A549 (cell line): ENCODE data around the gene CD48. TPM values are rescaled to one million over a fixed set of nuclear protein-coding genes. Genes with fewer than 3 reads are reported as not detected.

Experiments used
- ATAC-seq, 2 experiments: fragments of 200-7000 bp in 1 of 2; fragments of >200 bp in 1 of 2; cut with Nextera tagmentation in 1 of 2; cut with Tn5 transposase in 1 of 2; 3 replicates each; pipeline versions ENCODE4 v1.8.0 to v1.9.1; 2018 to 2020; ENCODE audit warnings: mild to moderate bottlenecking in 1 of 2, moderate library complexity in 1 of 2
- CTCF ChIA-PET: fragments of 300-600 bp; sonication (Branson Sonifier 250); formaldehyde crosslinking; extraction: SDS; loops from one replicate; lab custom pipeline; 2021; ENCODE audit warnings: antibody characterized with exemption, inconsistent platforms; lab: Yijun Ruan, JAX
- POLR2A ChIA-PET: fragments of 350-600 bp; formaldehyde crosslinking; extraction: SDS; loops from one replicate; lab custom pipeline; 2021; ENCODE audit warnings: antibody characterized with exemption, inconsistent platforms; lab: Yijun Ruan, JAX
- DNase-seq, 2 experiments: peaks; one replicate each; pipeline versions ENCODE4 v3.0.0 to v3.0.0-alpha.2; 2011 to 2016; ENCODE audit warnings: low read depth in 1 of 2, low spot score in 1 of 2
- FAIRE-seq: peaks from 2 replicates; lab custom pipeline; 2011; peaks lifted over from hg19 to GRCh38; lab: Jason Lieb, UNC
- H3K27ac ChIP-seq, 2 experiments: fragments of >200 bp; sonication (Bioruptor Twin); formaldehyde crosslinking; 3 replicates each; pipeline ENCODE4 v1.5.1; 2016 to 2017
- H3K4me1 ChIP-seq: fragments of >200 bp; sonication (Bioruptor Twin); formaldehyde crosslinking; 3 replicates; pipeline ENCODE4 v1.6.1; 2016
- H3K4me2 ChIP-seq: fragments of >200 bp; sonication (Bioruptor Twin); formaldehyde crosslinking; 3 replicates; pipeline ENCODE4 v1.6.1; 2016
- H3K4me3 ChIP-seq: fragments of >200 bp; sonication (Bioruptor Twin); formaldehyde crosslinking; 3 replicates; pipeline ENCODE4 v1.5.1; 2016
- H3K9me3 ChIP-seq: fragments of >200 bp; sonication (Bioruptor Twin); formaldehyde crosslinking; 3 replicates; pipeline ENCODE4 v1.6.1; 2016
- CBX8 ChIP-seq: fragments of 200-600 bp; sonication (generic); IDR thresholded peaks from 2 replicates; pipeline ENCODE4 v1.6.1; 2016
- CEBPB ChIP-seq, 2 experiments: fragments of >200 bp in 1 of 2; sonication (Bioruptor Twin) in 1 of 2; formaldehyde crosslinking in 1 of 2; IDR thresholded peaks; 2 replicates each; pipeline ENCODE4 v1.6.1; 2012 to 2016
- CHD2 ChIP-seq: fragments of 150-350 bp; IDR thresholded peaks from 2 replicates; pipeline ENCODE4 v1.6.1; 2014; ENCODE audit warnings: low read length; ENCODE audit not compliant: partially characterized antibody
- EP300 ChIP-seq, 2 experiments: fragments of >200 bp; sonication (Bioruptor Twin); formaldehyde crosslinking; IDR thresholded peaks; 2 replicates in 1 of 2; 3 replicates in 1 of 2; pipeline ENCODE4 v1.6.1; 2016 to 2017
- ESRRA ChIP-seq: fragments of 150-350 bp; IDR thresholded peaks from 2 replicates; pipeline ENCODE4 v1.6.1; 2014; ENCODE audit warnings: mild to moderate bottlenecking, low read length, borderline replicate concordance
- GATA3 ChIP-seq: IDR thresholded peaks from 2 replicates; pipeline ENCODE4 v1.6.1; 2012; ENCODE audit warnings: borderline replicate concordance
- JUN ChIP-seq, 2 experiments: fragments of >200 bp; sonication (Bioruptor Twin); formaldehyde crosslinking; IDR thresholded peaks; 2 replicates in 1 of 2; 3 replicates in 1 of 2; pipeline ENCODE4 v1.6.1; 2016 to 2017
- JUNB ChIP-seq: fragments of >200 bp; sonication (Bioruptor Twin); formaldehyde crosslinking; IDR thresholded peaks from 2 replicates; pipeline ENCODE4 v1.6.1; 2016
- NR3C1 ChIP-seq: fragments of >200 bp; sonication (Bioruptor Twin); formaldehyde crosslinking; IDR thresholded peaks from 3 replicates; pipeline ENCODE4 v1.6.1; 2017
- RAD21 ChIP-seq, 2 experiments: fragments of >200 bp in 1 of 2; sonication (Bioruptor Twin) in 1 of 2; formaldehyde crosslinking in 1 of 2; IDR thresholded peaks in 1 of 2; conservative IDR thresholded peaks in 1 of 2; 2 replicates in 1 of 2; 3 replicates in 1 of 2; pipeline ENCODE4 v1.6.1; 2012 to 2018; ENCODE audit warnings: inconsistent platforms in 1 of 2
- SMC3 ChIP-seq: fragments of >200 bp; sonication (Bioruptor Twin); formaldehyde crosslinking; IDR thresholded peaks from 3 replicates; pipeline ENCODE4 v1.6.1; 2018; ENCODE audit warnings: inconsistent platforms
- ZFP36 ChIP-seq: fragments of 450-650 bp; IDR thresholded peaks from 2 replicates; pipeline ENCODE4 v1.6.1; 2014; ENCODE audit warnings: borderline replicate concordance; ENCODE audit not compliant: partially characterized antibody
- ZNF302 ChIP-seq: fragments of 250-450 bp; sonication (Bioruptor Pico); IDR thresholded peaks from 2 replicates; pipeline ENCODE4 v1.9.0; 2021; ENCODE audit warnings: inconsistent platforms, mild to moderate bottlenecking, moderate library complexity
- ZSCAN20 ChIP-seq: fragments of 250-450 bp; sonication (Bioruptor Pico); IDR thresholded peaks from 2 replicates; pipeline ENCODE4 v1.8.0; 2022; ENCODE audit warnings: mild to moderate bottlenecking, moderate library complexity
- WGBS: methylation state at CpG from one replicate; pipeline ENCODE4 v1.1.6; 2017; ENCODE audit errors: missing lambda C conversion rate; 5-methylcytosine and 5-hydroxymethylcytosine counted together
- polyA plus RNA-seq, 4 experiments: library from polyadenylated mRNA; depleted of rRNA in 3 of 4; stranded (reverse); fragments of >200 nt; fragmentation: RNase III in 1 of 4; extraction: RNeasy Plus Mini Kit Qiagen cat#74134 plus additional on column Dnase treatment in 1 of 4; gene quantifications; 2 replicates in 3 of 4; 3 replicates in 1 of 4; pipeline ENCODE4 v1.2.3, GENCODE V29; 2011 to 2017
- TF ChIP-seq, protein P1 (sequence below): fragments of >200 bp; sonication (Bioruptor Twin); formaldehyde crosslinking; IDR thresholded peaks from 3 replicates; pipeline ENCODE4 v1.5.1; 2016
- TF ChIP-seq, protein P2 (sequence below): fragments of 150-350 bp; IDR thresholded peaks from 2 replicates; pipeline ENCODE4 v1.6.1; 2014; ENCODE audit warnings: low read depth, mild to moderate bottlenecking, low read length

CD48 gene
- polyA plus RNA-seq, 2 of the 4 experiments (the other 2 are of a cell fraction): not detected

DNA sequence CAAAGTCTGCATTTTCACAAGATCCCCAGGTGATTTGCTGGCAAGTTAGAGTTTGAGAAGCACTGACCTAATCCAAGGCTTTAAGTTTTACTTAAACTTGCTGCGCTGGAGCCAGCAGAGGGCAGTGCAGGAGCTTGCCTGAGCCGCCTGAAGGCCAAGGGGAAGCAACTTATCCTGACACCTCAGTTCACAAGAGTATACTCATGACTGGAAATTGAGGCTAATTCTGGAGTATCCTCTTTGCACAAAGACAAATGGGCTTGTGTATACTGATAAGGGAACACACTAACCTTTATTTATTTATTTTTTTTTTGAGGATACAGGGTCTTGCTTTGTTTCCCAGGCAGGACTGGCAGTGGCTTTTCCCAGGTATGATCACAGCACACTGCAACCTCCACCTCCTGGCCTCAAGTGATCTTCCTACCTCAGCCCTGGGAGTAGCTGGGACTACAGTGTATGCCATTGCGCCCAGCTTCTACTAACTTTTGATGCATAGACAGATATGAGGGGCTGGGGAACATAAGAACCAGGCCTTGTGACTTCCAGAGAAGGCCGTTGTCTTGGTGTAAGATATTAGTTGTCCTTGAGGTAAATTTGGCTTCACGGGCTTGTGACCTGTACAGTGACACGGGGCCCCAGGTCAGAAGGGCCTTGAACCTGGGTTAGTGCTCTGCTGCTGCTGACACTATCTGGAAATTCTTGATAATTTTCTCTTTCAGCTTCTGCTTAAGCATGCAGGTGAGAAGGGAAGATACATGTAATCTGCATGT is 35.8 kb downstream of the CD48 start:
- ATAC-seq (peak; percentile 92 to 97), DNase-seq (peak; percentile 45 to 77), FAIRE-seq (peak; percentile 18)
- Histone ChIP-seq H3K4me3 (no peak overlapping the region), H3K27ac (no peak overlapping the region), H3K9me3 (no peaks in the 10 kb centered on the region), H3K4me2 (no peak overlapping the region), H3K4me1 (no peaks in the 10 kb centered on the region)
- ChIA-PET POLR2A (interaction anchor here (0.6 kb wide), 1 partner anchor 15 kb away, joined by 3 read pairs; no protein-coding TSS in a partner anchor), CTCF (interaction anchor here (0.7 to 3.5 kb wide), 48 partner anchors 9 to 745 kb away, joined by 3 to 21 read pairs (median 4); partner anchors contain the start of genes ITLN2 and SLAMF1)
- TF ChIP-seq SMC3: peak; percentile 64; the same call in 2 of the 3 replicates
- peak; percentile 73 to 78 for TF ChIP-seq RAD21 (conservative IDR thresholded peaks at IDR 0.05 in 1 of 2, IDR thresholded peaks at IDR 0.05 in 1 of 2)
- no peak for TF ChIP-seq CHD2
- TF ChIP-seq, protein P1, sequence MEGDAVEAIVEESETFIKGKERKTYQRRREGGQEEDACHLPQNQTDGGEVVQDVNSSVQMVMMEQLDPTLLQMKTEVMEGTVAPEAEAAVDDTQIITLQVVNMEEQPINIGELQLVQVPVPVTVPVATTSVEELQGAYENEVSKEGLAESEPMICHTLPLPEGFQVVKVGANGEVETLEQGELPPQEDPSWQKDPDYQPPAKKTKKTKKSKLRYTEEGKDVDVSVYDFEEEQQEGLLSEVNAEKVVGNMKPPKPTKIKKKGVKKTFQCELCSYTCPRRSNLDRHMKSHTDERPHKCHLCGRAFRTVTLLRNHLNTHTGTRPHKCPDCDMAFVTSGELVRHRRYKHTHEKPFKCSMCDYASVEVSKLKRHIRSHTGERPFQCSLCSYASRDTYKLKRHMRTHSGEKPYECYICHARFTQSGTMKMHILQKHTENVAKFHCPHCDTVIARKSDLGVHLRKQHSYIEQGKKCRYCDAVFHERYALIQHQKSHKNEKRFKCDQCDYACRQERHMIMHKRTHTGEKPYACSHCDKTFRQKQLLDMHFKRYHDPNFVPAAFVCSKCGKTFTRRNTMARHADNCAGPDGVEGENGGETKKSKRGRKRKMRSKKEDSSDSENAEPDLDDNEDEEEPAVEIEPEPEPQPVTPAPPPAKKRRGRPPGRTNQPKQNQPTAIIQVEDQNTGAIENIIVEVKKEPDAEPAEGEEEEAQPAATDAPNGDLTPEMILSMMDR: peak; percentile 80
- WGBS: 31% methylated on average over 6 of the region's 6 CpGs

DNA sequence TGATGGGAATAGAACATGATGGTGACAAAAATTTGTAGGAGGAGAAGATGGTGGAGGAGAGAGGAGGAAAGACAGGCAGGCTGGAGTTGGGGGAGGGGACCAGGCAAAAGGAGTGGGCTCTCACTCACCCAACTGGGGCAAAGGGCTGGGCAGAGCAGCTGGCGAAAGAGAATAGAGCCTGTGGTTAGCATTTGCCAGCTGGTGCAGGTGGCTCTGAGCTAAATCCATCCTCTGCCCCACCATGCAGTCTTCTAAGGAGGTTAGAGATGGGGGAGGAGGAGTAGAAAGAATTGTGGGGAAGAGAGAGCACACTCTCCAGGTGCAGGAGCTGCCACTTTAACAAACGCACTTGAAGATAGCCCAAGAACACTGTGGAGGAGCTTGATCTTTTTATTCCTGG is 37.2 kb downstream of the CD48 start:
- Histone ChIP-seq H3K9me3 (peaks cover 9% of the 10 kb centered on the region; the same call in 2 of the 3 replicates), H3K4me3 (no peak overlapping the region), H3K4me2 (no peak overlapping the region), H3K4me1 (no peaks in the 10 kb centered on the region), H3K27ac (no peak overlapping the region)
- CTCF ChIA-PET: interaction anchor here (1.0 to 3.5 kb wide), 15 partner anchors 9 to 467 kb away, joined by 3 to 21 read pairs (median 7); partner anchors contain the start of gene SLAMF1
- FAIRE-seq (no peak), ATAC-seq (no peak), DNase-seq (no peak)
- WGBS: 71% methylated on average over 2 of the region's 2 CpGs
- TF ChIP-seq CEBPB (IDR thresholded peaks at IDR 0.05) (no peak), ZNF302 (no peak), ESRRA (no peak), RAD21 (conservative IDR thresholded peaks at IDR 0.05 in 1 of 2, IDR thresholded peaks at IDR 0.05 in 1 of 2) (no peak), ZFP36 (no peak), GATA3 (no peak), NR3C1 (no peak), ZSCAN20 (CRISPR knock-in tag) (no peak), JUNB (no peak), JUN (IDR thresholded peaks at IDR 0.05) (no peak), EP300 (IDR thresholded peaks at IDR 0.05) (no peak), CBX8 (no peak)
- TF ChIP-seq, protein P2, sequence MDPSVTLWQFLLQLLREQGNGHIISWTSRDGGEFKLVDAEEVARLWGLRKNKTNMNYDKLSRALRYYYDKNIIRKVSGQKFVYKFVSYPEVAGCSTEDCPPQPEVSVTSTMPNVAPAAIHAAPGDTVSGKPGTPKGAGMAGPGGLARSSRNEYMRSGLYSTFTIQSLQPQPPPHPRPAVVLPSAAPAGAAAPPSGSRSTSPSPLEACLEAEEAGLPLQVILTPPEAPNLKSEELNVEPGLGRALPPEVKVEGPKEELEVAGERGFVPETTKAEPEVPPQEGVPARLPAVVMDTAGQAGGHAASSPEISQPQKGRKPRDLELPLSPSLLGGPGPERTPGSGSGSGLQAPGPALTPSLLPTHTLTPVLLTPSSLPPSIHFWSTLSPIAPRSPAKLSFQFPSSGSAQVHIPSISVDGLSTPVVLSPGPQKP: no peak
- TF ChIP-seq, protein P1: no peak
- POLR2A ChIA-PET: no interaction called here
